Caki2 (cell line): ENCODE measurements around the gene AP3B2. TPM values are rescaled to one million over a fixed set of nuclear protein-coding genes. Genes with fewer than 3 reads are reported as not detected.

Experiments
- DNase-seq: peaks from one replicate; pipeline ENCODE4 v3.0.0-alpha.2; 2015; ENCODE audit warnings: low read depth
- in situ Hi-C: cut with HindIII; loops from 2 replicates; pipeline ENCODE4 v1.10.0; 2016; ENCODE audit warnings: low sequenced_read_pairs, low pct_unique_long_range_greater_than_20kb, mixed read lengths
- total RNA-seq: library from RNA; depleted of rRNA; stranded (reverse); fragments of >200 nt; shearing (Covaris generic); gene quantifications from 2 replicates; pipeline ENCODE4 v1.2.3, GENCODE V29; 2014; ENCODE audit warnings: low replicate concordance; rRNA removed

The AP3B2 gene, protein sequence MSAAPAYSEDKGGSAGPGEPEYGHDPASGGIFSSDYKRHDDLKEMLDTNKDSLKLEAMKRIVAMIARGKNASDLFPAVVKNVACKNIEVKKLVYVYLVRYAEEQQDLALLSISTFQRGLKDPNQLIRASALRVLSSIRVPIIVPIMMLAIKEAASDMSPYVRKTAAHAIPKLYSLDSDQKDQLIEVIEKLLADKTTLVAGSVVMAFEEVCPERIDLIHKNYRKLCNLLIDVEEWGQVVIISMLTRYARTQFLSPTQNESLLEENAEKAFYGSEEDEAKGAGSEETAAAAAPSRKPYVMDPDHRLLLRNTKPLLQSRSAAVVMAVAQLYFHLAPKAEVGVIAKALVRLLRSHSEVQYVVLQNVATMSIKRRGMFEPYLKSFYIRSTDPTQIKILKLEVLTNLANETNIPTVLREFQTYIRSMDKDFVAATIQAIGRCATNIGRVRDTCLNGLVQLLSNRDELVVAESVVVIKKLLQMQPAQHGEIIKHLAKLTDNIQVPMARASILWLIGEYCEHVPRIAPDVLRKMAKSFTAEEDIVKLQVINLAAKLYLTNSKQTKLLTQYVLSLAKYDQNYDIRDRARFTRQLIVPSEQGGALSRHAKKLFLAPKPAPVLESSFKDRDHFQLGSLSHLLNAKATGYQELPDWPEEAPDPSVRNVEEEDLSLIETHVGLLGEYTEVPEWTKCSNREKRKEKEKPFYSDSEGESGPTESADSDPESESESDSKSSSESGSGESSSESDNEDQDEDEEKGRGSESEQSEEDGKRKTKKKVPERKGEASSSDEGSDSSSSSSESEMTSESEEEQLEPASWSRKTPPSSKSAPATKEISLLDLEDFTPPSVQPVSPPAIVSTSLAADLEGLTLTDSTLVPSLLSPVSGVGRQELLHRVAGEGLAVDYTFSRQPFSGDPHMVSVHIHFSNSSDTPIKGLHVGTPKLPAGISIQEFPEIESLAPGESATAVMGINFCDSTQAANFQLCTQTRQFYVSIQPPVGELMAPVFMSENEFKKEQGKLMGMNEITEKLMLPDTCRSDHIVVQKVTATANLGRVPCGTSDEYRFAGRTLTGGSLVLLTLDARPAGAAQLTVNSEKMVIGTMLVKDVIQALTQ
- total RNA-seq: 5.3 and 6.7 TPM in 2 replicates

DNA sequence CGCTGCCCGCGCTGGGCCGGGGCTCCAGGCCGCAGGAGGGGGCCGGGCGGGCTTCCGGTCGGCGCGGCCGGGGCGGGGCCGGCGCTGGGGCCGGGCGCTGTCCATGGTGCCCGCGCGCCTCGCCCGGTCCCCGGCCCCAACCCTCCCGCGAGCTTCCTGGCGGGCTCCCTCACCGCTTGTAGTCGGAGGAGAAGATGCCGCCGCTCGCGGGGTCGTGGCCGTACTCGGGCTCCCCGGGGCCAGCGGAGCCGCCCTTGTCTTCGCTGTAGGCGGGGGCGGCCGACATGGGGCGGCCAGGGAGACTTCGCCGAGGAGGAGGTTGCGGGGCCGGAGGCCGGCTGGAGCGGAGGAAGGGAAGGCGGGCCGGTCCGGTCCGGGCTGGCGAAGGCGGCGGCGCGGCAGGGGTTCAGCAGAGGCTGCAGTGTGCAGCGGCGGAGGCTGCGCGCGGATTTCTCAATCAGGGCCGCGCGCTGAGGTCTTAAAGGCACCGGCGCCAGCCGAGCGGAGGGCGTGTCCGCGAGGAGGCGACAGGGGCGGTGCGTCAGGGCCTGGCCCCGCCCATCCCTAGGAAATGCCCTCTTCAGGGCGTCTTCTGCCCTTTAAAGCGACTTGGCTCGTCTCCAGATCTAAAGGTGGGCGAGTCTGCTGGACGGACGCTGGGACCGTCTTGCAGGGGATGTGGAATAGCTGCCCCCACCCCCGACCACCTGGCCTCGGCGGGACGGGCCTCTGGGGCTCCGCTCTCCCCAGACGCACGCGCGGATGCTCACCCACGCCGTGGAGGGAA is at the start of gene AP3B2:
Gene AP3B2 (minus strand): TSS at position 455 of the 787 bp plus-strand sequence. CDS start 169 bp downstream, at position 286.
- in situ Hi-C loops: no loop called here
- DNase-seq: peak; percentile 72

DNA sequence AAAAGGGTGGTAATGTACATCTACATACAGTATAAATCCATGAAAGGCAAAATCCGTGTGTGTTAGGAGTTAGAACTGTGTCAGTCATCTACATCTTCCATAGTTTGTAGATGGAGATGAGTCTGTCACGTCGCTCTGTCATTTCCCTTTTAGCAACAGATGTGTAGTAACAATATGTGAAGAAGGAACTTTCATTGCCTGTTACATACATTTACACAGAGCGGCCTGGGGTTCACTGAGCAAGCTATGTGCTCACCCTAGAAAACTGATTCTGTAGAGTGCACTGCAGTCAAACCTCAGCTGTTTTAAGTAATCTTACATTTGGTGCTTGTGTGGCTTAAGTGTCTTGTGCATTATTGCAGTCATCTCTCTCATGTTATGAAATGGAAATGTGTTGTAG is 41.6 kb upstream of the AP3B2 start:
- in situ Hi-C loops: no loop called here

DNA sequence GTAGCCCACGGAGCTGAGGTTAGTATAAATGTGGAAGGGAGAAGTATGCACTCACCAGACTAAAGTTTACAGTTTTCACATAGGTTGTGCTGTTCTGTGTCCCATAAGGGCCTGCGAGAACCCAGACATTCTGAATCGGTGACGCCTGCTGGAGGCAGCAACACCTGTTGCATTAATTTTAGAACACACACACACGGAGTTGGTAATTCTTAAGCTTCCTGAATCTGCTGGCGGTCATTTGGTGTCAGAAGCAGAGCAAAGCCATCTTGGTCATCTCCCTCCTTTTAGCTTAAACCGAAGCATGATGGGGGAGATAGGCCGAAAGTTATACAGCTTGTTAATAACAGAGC is 41.1 kb upstream of the AP3B2 start:
- in situ Hi-C loops: no loop called here
- no peak for DNase-seq

More for the DNA sequence above, 41.6 kb upstream of the AP3B2 start:
- DNase-seq: no peak

GRCh38 chr15:82749951-82750830 is 40.5 kb upstream of the AP3B2 start:
- peak; percentile 90 for DNase-seq
- in situ Hi-C loops: no loop called here

GRCh38 chr15:82748315-82748714 is 38.6 kb upstream of the AP3B2 start:
- in situ Hi-C loops: no loop called here
- DNase-seq: no peak

- in situ Hi-C loops: no loop called here
- no peak for DNase-seq
Measured at GRCh38 chr15:82743810-82744209, 34.1 kb upstream of the AP3B2 start.

DNA sequence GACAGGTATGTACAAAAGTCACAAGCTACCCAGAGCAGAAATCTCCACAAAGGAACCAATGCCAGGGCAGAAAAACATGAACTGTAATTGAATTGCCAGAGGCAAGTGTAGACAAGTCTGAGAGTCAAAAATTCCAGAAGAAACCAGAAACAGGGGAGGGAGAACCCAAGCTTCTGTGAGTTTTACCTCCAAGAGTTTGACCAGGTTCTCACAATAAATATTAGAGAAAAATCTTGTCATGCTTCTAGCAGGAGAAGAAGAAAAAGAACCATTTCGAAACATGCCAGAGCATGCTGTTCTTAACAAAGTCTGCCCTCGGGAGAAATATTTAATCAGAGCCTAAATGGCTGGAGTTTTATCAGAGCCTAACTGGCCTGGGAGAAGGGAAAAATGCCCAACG is 32.5 kb upstream of the AP3B2 start:
- in situ Hi-C loops: no loop called here
- no peak for DNase-seq

- in situ Hi-C loops: no loop called here
- no peak for DNase-seq
Measured at GRCh38 chr15:82739086-82739485, 29.4 kb upstream of the AP3B2 start.

- in situ Hi-C loops: no loop called here
- peak; percentile 38 for DNase-seq
Measured at GRCh38 chr15:82737975-82738374, 28.3 kb upstream of the AP3B2 start.

GRCh38 chr15:82731527-82731926 is 21.9 kb upstream of the AP3B2 start:
- in situ Hi-C loops: no loop called here
- no peak for DNase-seq

DNA sequence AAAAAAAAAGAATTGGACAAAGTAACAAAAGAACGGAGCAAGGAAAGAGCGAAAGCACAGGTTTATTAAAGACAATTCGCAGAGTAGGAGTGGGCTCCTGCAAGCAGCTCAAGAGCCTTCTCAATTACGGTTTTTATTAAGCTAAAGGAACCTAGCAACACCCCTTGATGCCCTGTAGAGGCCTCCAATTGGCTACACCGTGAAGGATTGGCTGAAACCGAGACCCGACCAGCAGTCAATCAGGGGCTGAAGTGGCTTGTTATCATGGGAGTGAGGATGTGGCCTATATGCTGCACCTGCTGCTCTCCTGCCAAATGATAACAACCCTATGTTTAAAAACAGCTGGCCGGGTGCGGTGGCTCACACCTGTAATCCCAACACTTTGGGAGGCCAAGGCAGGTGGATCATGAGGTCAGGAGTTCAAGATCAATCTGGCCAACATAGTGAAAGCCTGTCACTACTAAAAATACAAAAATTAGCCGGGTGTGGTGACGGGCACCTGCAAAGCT is 20.4 kb upstream of the AP3B2 start:
- no peak for DNase-seq

GRCh38 chr15:82726816-82727215 is 17.1 kb upstream of the AP3B2 start:
- no peak for DNase-seq
- in situ Hi-C loops: no loop called here

More for the DNA sequence above, 20.4 kb upstream of the AP3B2 start:
- in situ Hi-C loops: no loop called here

- in situ Hi-C loops: no loop called here
- no peak for DNase-seq
Measured at GRCh38 chr15:82715003-82715402, 5.3 kb upstream of the AP3B2 start.

DNA sequence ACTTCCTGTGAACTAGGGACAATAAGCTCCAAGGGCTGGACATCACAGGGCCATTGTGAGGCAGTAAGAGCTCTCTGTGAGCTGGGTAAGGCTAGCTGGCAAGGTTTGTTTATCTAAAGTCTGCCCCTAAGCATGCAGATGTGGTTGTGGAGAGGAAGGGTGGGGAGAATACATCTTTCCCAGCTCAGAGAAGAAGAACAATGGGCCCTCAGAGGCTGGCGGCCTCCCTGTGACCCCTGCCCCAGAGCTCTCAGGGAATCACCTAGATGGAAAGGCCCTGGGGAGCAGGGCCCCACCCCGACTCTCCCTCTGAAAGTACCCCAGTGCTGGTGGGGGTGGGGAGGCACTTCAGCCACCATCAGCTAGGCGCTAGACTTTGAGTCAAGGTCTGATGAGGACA is 4.3 kb upstream of the AP3B2 start:
- in situ Hi-C loops: no loop called here
- DNase-seq: no peak

- in situ Hi-C loops: no loop called here
- DNase-seq: no peak
Measured at GRCh38 chr15:82712036-82712435, 2.4 kb upstream of the AP3B2 start.

GRCh38 chr15:82710926-82711490 is 1.3 kb upstream of the AP3B2 start:
- no peak for DNase-seq
- in situ Hi-C loops: no loop called here

DNA sequence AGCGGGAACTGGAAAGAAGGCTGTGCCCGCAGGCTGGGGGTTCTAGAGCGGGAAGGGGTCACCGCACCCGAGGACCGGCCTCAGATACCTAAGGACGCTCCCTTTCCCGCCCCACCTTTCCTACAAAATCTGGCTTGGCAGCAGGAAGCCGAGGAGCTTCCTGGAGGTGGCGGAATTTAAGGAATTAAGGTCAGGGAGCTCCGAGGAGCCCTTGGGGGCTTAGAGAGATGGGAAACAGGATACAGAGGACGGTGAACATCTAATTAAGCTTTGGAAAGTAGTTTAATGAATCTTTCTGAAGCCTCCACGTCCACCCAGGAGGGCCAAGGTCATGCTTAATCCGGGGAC is 507 bp upstream of the AP3B2 start:
- in situ Hi-C loops: no loop called here
- DNase-seq: no peak
